Right atrium auricular region (tissue), 2 donors: ENCODE data around the gene DISP2. TPM values are rescaled to one million over a fixed set of nuclear protein-coding genes. Genes with fewer than 3 reads are reported as not detected.

Source experiments
- DNase-seq: peaks from one replicate; pipeline ENCODE4 v3.0.0-alpha.2; 2019; ENCODE audit warnings: low spot score
- H3K27ac ChIP-seq, 2 donors: fragments of 200-600 bp; sonication (generic); 1 replicate in 1 of 2; 2 replicates in 1 of 2; pipeline ENCODE4 v1.5.1; 2016 to 2019
- H3K27me3 ChIP-seq, 2 donors: fragments of 200-600 bp; sonication (generic); one replicate each; pipeline versions ENCODE4 v1.5.1 to v1.6.0; 2017 to 2019
- H3K36me3 ChIP-seq: fragments of 200-600 bp; sonication (generic); one replicate; pipeline ENCODE4 v1.5.1; 2016
- H3K4me1 ChIP-seq, 2 donors: fragments of 200-600 bp; sonication (generic); one replicate each; pipeline versions ENCODE4 v1.5.1 to v1.6.0; 2017 to 2019
- H3K4me3 ChIP-seq, 2 donors: fragments of 200-600 bp; sonication (generic); 1 replicate in 1 of 2; 2 replicates in 1 of 2; pipeline ENCODE4 v1.5.1; 2017 to 2019; ENCODE audit warnings: mild to moderate bottlenecking in 1 of 2, moderate library complexity in 1 of 2
- H3K9me3 ChIP-seq, 2 donors: fragments of 200-600 bp; sonication (generic); one replicate each; pipeline ENCODE4 v1.5.1; 2019
- total RNA-seq, 2 donors: library from RNA; depleted of rRNA; stranded (reverse); fragments of >200 nt; gene quantifications; one replicate each; pipeline ENCODE4 v1.1.0, GENCODE V29; 2016
- TF ChIP-seq, protein P1 (sequence below), 2 donors: fragments of 200-600 bp; sonication (generic); IDR thresholded peaks; one replicate each; pipeline ENCODE4 v1.5.1; 2019; ENCODE audit warnings: antibody characterized with exemption in 2 of 2

The DISP2 gene
- total RNA-seq, 2 donors from 2014 or later: 0.11 to 0.20 TPM

DNA sequence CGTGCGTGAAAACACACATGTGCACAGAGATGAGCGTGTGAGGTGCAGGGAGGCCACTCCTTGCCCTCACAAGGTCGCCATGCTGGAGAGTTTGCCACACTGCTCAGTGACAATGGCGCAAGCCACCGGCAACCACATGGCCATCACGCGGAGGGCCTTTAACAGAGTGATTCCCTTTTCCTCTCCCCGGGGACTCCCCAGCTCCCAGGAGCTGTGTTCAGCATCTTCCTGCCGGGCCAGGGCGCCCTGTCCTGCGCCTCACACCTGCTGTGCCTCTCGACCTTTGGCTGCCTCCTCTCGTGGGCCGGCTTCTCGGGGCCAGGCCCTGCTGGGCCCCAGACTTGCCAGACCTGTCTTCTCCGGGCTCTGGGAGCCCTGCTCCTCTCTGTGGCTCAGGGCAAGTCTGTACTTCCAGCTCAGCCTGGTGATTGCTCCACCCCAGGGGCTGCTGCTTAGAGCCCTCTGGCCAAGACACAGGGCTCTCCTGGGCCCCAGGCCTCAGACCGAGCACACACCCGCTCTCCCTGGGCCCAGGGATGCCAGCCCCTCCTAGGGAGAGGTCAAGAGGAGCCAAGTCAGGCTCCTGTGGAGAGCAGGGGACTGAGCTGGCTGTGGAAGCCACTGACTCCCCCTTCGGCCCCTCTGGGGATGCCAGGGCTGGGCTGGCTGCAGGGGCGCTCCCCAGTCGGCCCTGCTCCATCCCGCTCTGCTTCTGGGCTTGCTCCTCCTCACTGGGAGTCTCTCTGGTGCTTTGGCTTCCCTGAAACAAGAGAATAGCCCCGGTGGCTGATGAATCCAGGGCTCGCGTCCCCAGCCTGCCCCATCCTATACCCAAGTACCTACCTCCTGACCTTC lies 22.9 kb upstream of the DISP2 start:
- peaks cover 0 to 89% of the 10 kb centered on the region in 2 donors for H3K4me1 ChIP-seq
- no peak for DNase-seq
- H3K27ac ChIP-seq: peak overlapping the region; percentile 96 to 97
- peaks cover 26% of the 10 kb centered on the region for H3K36me3 ChIP-seq
- no peak overlapping the region for H3K4me3 ChIP-seq
- TF ChIP-seq, protein P1, sequence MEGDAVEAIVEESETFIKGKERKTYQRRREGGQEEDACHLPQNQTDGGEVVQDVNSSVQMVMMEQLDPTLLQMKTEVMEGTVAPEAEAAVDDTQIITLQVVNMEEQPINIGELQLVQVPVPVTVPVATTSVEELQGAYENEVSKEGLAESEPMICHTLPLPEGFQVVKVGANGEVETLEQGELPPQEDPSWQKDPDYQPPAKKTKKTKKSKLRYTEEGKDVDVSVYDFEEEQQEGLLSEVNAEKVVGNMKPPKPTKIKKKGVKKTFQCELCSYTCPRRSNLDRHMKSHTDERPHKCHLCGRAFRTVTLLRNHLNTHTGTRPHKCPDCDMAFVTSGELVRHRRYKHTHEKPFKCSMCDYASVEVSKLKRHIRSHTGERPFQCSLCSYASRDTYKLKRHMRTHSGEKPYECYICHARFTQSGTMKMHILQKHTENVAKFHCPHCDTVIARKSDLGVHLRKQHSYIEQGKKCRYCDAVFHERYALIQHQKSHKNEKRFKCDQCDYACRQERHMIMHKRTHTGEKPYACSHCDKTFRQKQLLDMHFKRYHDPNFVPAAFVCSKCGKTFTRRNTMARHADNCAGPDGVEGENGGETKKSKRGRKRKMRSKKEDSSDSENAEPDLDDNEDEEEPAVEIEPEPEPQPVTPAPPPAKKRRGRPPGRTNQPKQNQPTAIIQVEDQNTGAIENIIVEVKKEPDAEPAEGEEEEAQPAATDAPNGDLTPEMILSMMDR (IDR thresholded peaks at IDR 0.05): no peak
- no peaks in the 10 kb centered on the region for H3K9me3 ChIP-seq
- no peaks in the 10 kb centered on the region for H3K27me3 ChIP-seq

DNA sequence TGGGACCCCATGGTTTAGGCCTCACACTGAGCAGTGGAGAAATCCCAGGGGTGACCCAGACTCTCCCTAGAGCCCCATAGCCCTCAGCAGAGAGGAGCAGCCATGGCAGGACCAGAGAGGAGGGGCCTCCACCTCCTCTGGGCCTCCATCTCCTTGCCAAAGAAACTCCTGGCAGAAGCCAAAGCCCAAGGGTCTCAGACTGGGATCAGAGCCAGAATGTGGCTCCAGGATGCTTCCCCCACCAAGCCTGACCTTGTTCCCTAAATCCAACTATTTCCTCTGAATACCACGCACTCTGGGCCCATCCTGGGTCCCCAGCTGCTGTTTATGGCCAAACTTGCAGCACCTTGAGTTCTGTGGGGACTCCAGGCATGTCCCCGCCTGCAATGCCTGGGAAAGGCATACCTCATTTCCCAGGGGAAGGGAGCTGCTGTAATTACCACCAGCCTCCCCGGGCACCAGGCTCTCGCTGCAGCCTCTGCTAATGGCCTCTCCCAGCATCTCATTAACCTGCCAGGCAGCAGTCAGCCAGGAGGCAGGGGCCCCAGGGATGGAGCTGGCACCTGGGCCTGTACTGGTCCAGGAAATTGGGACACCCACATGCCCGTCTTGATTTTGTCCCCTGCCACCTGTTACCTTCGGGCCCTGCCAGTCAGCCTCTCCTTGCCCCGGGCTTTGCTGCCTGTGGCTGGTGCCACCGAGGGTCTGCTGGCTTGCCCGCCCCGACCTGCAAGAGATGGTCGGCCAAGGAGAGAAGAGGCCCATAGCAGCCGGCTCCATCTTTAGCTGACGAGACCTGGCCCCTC lies 21.9 kb upstream of the DISP2 start:
- TF ChIP-seq, protein P1 (IDR thresholded peaks at IDR 0.05): no peak
- DNase-seq: no peak
- Histone ChIP-seq H3K27ac (peak overlapping the region; percentile 96 to 97), H3K36me3 (peaks cover 26% of the 10 kb centered on the region), H3K4me3 (no peak overlapping the region), H3K9me3 (no peaks in the 10 kb centered on the region), H3K27me3 (no peaks in the 10 kb centered on the region), H3K4me1 (peaks cover 0 to 89% of the 10 kb centered on the region in 2 donors)

DNA sequence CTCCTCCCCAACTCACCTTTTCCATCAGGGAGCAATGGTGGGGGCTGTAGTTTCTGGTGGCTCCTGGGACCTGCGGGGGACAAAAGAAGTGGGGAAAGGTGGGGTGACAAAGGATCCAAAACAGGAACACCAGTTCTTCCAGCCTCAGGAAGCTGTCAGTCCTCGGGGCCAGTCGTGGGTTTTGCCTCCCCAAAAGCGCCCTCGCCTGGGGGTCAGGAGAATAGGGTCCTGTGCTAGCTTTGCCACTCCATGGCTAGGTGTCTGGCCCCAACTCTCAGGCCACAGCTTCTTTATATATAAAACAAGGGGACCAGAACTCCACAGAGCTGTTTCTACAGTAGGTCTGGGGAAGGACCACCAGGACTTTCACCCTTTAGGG lies 21.3 kb upstream of the DISP2 start:
- Histone ChIP-seq H3K27ac (peak overlapping the region; percentile 96 to 97), H3K4me1 (peaks cover 0 to 89% of the 10 kb centered on the region in 2 donors), H3K27me3 (no peaks in the 10 kb centered on the region), H3K9me3 (no peaks in the 10 kb centered on the region), H3K36me3 (peaks cover 26% of the 10 kb centered on the region), H3K4me3 (no peak overlapping the region)
- TF ChIP-seq, protein P1 (IDR thresholded peaks at IDR 0.05): peak in 1 of 2 donors; percentile 13
- DNase-seq: no peak

DNA sequence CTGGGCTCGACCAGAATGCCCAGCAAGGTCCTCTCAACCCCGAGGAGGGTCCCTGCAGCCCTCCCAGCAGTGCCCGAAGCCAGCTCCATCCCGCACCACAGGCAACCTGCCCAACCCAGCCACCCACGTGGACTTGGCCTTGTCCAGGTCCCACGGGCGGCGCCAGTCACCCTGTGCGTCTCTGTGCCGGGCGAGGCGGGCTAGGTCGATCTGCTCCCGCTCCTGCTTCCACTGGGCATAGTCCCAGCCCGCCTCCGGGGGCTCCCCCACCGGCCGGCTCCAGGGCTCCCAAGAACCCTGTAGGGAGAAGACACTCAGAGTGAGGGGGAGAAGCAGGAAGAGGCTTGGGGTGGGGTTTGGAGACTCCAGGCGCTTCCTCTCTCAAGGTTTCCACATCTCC lies 20.4 kb upstream of the DISP2 start:
- H3K27me3 ChIP-seq: no peaks in the 10 kb centered on the region
- TF ChIP-seq, protein P1 (IDR thresholded peaks at IDR 0.05): no peak
- H3K9me3 ChIP-seq: no peaks in the 10 kb centered on the region
- peaks cover 0 to 90% of the 10 kb centered on the region in 2 donors for H3K4me1 ChIP-seq
- peaks cover 26% of the 10 kb centered on the region for H3K36me3 ChIP-seq
- H3K4me3 ChIP-seq: no peak overlapping the region
- DNase-seq: no peak
- H3K27ac ChIP-seq: peak overlapping the region; percentile 96 to 97

DNA sequence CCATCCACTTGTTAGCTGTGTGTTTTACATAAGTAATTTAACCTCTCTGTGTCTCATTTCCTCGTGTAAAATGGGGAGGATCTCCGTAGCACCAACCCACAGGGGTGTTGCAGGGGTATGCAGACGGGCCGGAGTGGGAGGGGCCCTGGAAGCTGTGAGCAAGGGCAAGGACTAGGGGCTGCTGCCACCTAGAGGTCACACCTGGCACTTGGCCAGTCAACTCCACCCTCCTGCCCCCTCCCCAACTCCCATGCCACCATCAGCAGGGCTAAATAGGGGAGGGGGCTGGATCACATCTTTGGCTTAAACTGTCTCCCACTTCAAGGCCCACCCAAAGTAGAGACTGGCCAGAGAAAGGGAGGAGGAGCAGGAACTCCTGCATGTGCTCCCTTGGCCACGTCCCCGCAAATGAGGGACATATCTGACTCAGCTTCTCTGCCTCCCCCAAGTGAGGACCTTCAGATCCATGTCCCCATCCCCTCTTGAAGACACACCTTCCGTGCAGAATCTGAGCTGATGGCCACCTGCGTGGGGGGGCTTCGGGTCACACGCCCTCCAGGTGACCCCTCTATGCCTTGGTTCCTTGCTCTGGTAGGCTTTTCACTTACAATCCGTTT lies 19.9 kb upstream of the DISP2 start:
- Histone ChIP-seq H3K36me3 (peaks cover 26% of the 10 kb centered on the region), H3K27ac (peak overlapping the region; percentile 96 to 97), H3K27me3 (no peaks in the 10 kb centered on the region), H3K4me1 (peaks cover 0 to 95% of the 10 kb centered on the region in 2 donors), H3K9me3 (no peaks in the 10 kb centered on the region), H3K4me3 (peak overlapping the region in 1 of 2 donors; percentile 48)
- DNase-seq: peak; percentile 78
- TF ChIP-seq, protein P1 (IDR thresholded peaks at IDR 0.05): peak; percentile 35 to 78
